NCI-H524 treated with DMSO at 0.1 percent for 48 hours (cell line): ENCODE measurements around the gene ANKRD13C.

Experiments used
- DNase-seq: peaks from one replicate; lab custom pipeline; 2025; lab: John Stamatoyannopoulos, UW

ANKRD13C gene

GRCh38 chr1:70295749-70296148 lies 58.8 kb downstream of the ANKRD13C start:
- DNase-seq, result no peak

- no peak for DNase-seq
Observed at GRCh38 chr1:70293186-70293843, 61.2 kb downstream of the ANKRD13C start.

GRCh38 chr1:70290218-70290617 lies 64.3 kb downstream of the ANKRD13C start:
- DNase-seq, result no peak

- DNase-seq, result no peak
Observed at GRCh38 chr1:70288166-70288565, 66.4 kb downstream of the ANKRD13C start.

- DNase-seq, result no peak
Observed at GRCh38 chr1:70286453-70286852, 68.1 kb downstream of the ANKRD13C start.

- DNase-seq, result no peak
Observed at GRCh38 chr1:70284366-70284765, 70.2 kb downstream of the ANKRD13C start.

- no peak for DNase-seq
Observed at GRCh38 chr1:70278710-70279109, 75.8 kb downstream of the ANKRD13C start.

GRCh38 chr1:70277875-70278274 lies 76.6 kb downstream of the ANKRD13C start:
- no peak for DNase-seq

- no peak for DNase-seq
Observed at GRCh38 chr1:70265946-70266345, 88.6 kb downstream of the ANKRD13C start.

- no peak for DNase-seq
Observed at GRCh38 chr1:70264839-70265238, 89.7 kb downstream of the ANKRD13C start.

GRCh38 chr1:70256664-70257063 lies 97.9 kb downstream of the ANKRD13C start:
- DNase-seq, result no peak

- no peak for DNase-seq
Observed at GRCh38 chr1:70248729-70249128, 105.8 kb downstream of the ANKRD13C start.

- DNase-seq, result no peak
Observed at GRCh38 chr1:70247768-70248167, 106.8 kb downstream of the ANKRD13C start.

GRCh38 chr1:70247122-70247521 lies 107.4 kb downstream of the ANKRD13C start:
- DNase-seq, result no peak

GRCh38 chr1:70239940-70240339 lies 114.6 kb downstream of the ANKRD13C start:
- no peak for DNase-seq

- DNase-seq, result no peak
Observed at GRCh38 chr1:70234733-70235132, 119.8 kb downstream of the ANKRD13C start.

- no peak for DNase-seq
Observed at GRCh38 chr1:70231475-70231874, 123.0 kb downstream of the ANKRD13C start.

GRCh38 chr1:70228670-70229069 lies 125.9 kb downstream of the ANKRD13C start:
- DNase-seq, result no peak

- DNase-seq, result no peak
Observed at GRCh38 chr1:70227439-70227838, 127.1 kb downstream of the ANKRD13C start.

- no peak for DNase-seq
Observed at GRCh38 chr1:70224954-70225353, 129.6 kb downstream of the ANKRD13C start.

GRCh38 chr1:70222716-70223235 lies 131.7 kb downstream of the ANKRD13C start:
- DNase-seq, result no peak

- peak; percentile 66 for DNase-seq
Observed at GRCh38 chr1:70221238-70222121, 133.0 kb downstream of the ANKRD13C start, which contains the start of gene SRSF11. TSS of gene SRSF11 (plus strand) at chr1:70221380. CDS start at chr1:70221637, 257 bp downstream.
